Stimulated activated effector memory CD8-positive, alpha-beta T cell treated with anti-CD3 and anti-CD28 coated beads, Interleukin-12 subunit alpha, Interleukin-12 subunit beta, amount 100 ng/mL, for 72 hours (primary cell): ENCODE measurements around the gene HES1.

Source experiments
- ATAC-seq: fragments of 150-1000 bp; cut with Tn5 transposase; 2 replicates; pipeline ENCODE4 v1.10.0; 2021
- DNase-seq, 2 donors: peaks; one replicate each; pipeline ENCODE4 v3.0.0; 2021 to 2022; ENCODE audit warnings: low spot score in 2 of 2
- H3K27ac Mint-ChIP-seq: one replicate; pipeline ENCODE4 v1.8.0; 2022; ENCODE audit warnings: mild to moderate bottlenecking, mixed read lengths
- H3K36me3 Mint-ChIP-seq: one replicate; pipeline ENCODE4 v1.8.0; 2022; ENCODE audit warnings: mild to moderate bottlenecking, mixed read lengths
- H3K4me1 Mint-ChIP-seq: one replicate; pipeline ENCODE4 v1.8.0; 2022; ENCODE audit warnings: mixed read lengths
- H3K4me3 Mint-ChIP-seq: one replicate; pipeline ENCODE4 v1.8.0; 2022; ENCODE audit warnings: mild to moderate bottlenecking, mixed read lengths
- H3K9me3 Mint-ChIP-seq: one replicate; pipeline ENCODE4 v1.8.0; 2022; ENCODE audit warnings: mixed read lengths

Gene HES1

GRCh38 chr3:194162817-194163584 lies 27.1 kb downstream of the HES1 start:
- ATAC-seq: no peak
- H3K9me3 Mint-ChIP-seq: no peaks in the 10 kb centered on the region
- no peak overlapping the region for H3K4me3 Mint-ChIP-seq
- no peak overlapping the region for H3K27ac Mint-ChIP-seq
- H3K4me1 Mint-ChIP-seq: no peaks in the 10 kb centered on the region
- H3K36me3 Mint-ChIP-seq: no peaks in the 10 kb centered on the region
- no peak for DNase-seq

GRCh38 chr3:194163697-194164096 lies 27.7 kb downstream of the HES1 start:
- ATAC-seq: no peak
- Mint-ChIP-seq H3K4me3 (no peak overlapping the region), H3K27ac (no peak overlapping the region), H3K36me3 (no peaks in the 10 kb centered on the region), H3K4me1 (no peaks in the 10 kb centered on the region), H3K9me3 (no peaks in the 10 kb centered on the region)
- no peak for DNase-seq

- Mint-ChIP-seq H3K4me3 (no peak overlapping the region), H3K9me3 (no peaks in the 10 kb centered on the region), H3K27ac (no peak overlapping the region), H3K36me3 (no peaks in the 10 kb centered on the region), H3K4me1 (no peaks in the 10 kb centered on the region)
- DNase-seq (no peak), ATAC-seq (no peak)
These were observed 28.9 kb downstream of the HES1 start for GRCh38 chr3:194164861-194165260.

- Mint-ChIP-seq H3K36me3 (no peaks in the 10 kb centered on the region), H3K9me3 (no peaks in the 10 kb centered on the region), H3K4me1 (no peaks in the 10 kb centered on the region), H3K27ac (no peak overlapping the region), H3K4me3 (no peak overlapping the region)
- ATAC-seq (no peak), DNase-seq (no peak)
These were observed 29.5 kb downstream of the HES1 start for GRCh38 chr3:194165271-194166018.

- Mint-ChIP-seq H3K9me3 (no peaks in the 10 kb centered on the region), H3K36me3 (no peaks in the 10 kb centered on the region), H3K4me1 (no peaks in the 10 kb centered on the region), H3K4me3 (no peak overlapping the region), H3K27ac (no peak overlapping the region)
- ATAC-seq: no peak
- no peak for DNase-seq
These were observed 30.9 kb downstream of the HES1 start for GRCh38 chr3:194166682-194167479.

GRCh38 chr3:194167480-194168282 lies 31.7 kb downstream of the HES1 start:
- ATAC-seq (no peak), DNase-seq (no peak)
- H3K4me3 Mint-ChIP-seq: no peak overlapping the region
- H3K27ac Mint-ChIP-seq: no peak overlapping the region
- no peaks in the 10 kb centered on the region for H3K4me1 Mint-ChIP-seq
- no peaks in the 10 kb centered on the region for H3K9me3 Mint-ChIP-seq
- no peaks in the 10 kb centered on the region for H3K36me3 Mint-ChIP-seq

- Mint-ChIP-seq H3K9me3 (no peaks in the 10 kb centered on the region), H3K27ac (no peak overlapping the region), H3K36me3 (no peaks in the 10 kb centered on the region), H3K4me3 (no peak overlapping the region), H3K4me1 (no peaks in the 10 kb centered on the region)
- ATAC-seq (no peak), DNase-seq (no peak)
These were observed 33.0 kb downstream of the HES1 start for GRCh38 chr3:194168994-194169393.

- no peaks in the 10 kb centered on the region for H3K36me3 Mint-ChIP-seq
- ATAC-seq (no peak), DNase-seq (no peak)
- H3K4me3 Mint-ChIP-seq: no peak overlapping the region
- H3K27ac Mint-ChIP-seq: no peak overlapping the region
- H3K4me1 Mint-ChIP-seq: no peaks in the 10 kb centered on the region
- H3K9me3 Mint-ChIP-seq: no peaks in the 10 kb centered on the region
These were observed 33.6 kb downstream of the HES1 start for GRCh38 chr3:194169595-194169994.

- H3K36me3 Mint-ChIP-seq: no peaks in the 10 kb centered on the region
- DNase-seq: no peak
- H3K4me1 Mint-ChIP-seq: no peaks in the 10 kb centered on the region
- ATAC-seq: no peak
- no peak overlapping the region for H3K27ac Mint-ChIP-seq
- H3K9me3 Mint-ChIP-seq: no peaks in the 10 kb centered on the region
- H3K4me3 Mint-ChIP-seq: no peak overlapping the region
These were observed 34.8 kb downstream of the HES1 start for GRCh38 chr3:194170793-194171192.

GRCh38 chr3:194174406-194174805 lies 38.5 kb downstream of the HES1 start:
- ATAC-seq (no peak), DNase-seq (no peak)
- no peaks in the 10 kb centered on the region for H3K36me3 Mint-ChIP-seq
- no peaks in the 10 kb centered on the region for H3K4me1 Mint-ChIP-seq
- H3K27ac Mint-ChIP-seq: no peak overlapping the region
- no peak overlapping the region for H3K4me3 Mint-ChIP-seq
- H3K9me3 Mint-ChIP-seq: no peaks in the 10 kb centered on the region

GRCh38 chr3:194174980-194175379 lies 39.0 kb downstream of the HES1 start:
- ATAC-seq: no peak
- Mint-ChIP-seq H3K4me1 (no peaks in the 10 kb centered on the region), H3K9me3 (no peaks in the 10 kb centered on the region), H3K36me3 (no peaks in the 10 kb centered on the region), H3K27ac (no peak overlapping the region), H3K4me3 (no peak overlapping the region)
- no peak for DNase-seq

GRCh38 chr3:194176274-194176991 lies 40.5 kb downstream of the HES1 start:
- no peak for DNase-seq
- no peak for ATAC-seq
- H3K9me3 Mint-ChIP-seq: no peaks in the 10 kb centered on the region
- H3K36me3 Mint-ChIP-seq: no peaks in the 10 kb centered on the region
- H3K4me3 Mint-ChIP-seq: no peak overlapping the region
- no peak overlapping the region for H3K27ac Mint-ChIP-seq
- no peaks in the 10 kb centered on the region for H3K4me1 Mint-ChIP-seq

GRCh38 chr3:194177141-194177540 lies 41.2 kb downstream of the HES1 start:
- Mint-ChIP-seq H3K4me1 (no peaks in the 10 kb centered on the region), H3K36me3 (no peaks in the 10 kb centered on the region), H3K9me3 (no peaks in the 10 kb centered on the region), H3K4me3 (no peak overlapping the region), H3K27ac (no peak overlapping the region)
- DNase-seq (no peak), ATAC-seq (no peak)

GRCh38 chr3:194178128-194178527 lies 42.2 kb downstream of the HES1 start:
- no peaks in the 10 kb centered on the region for H3K9me3 Mint-ChIP-seq
- no peaks in the 10 kb centered on the region for H3K36me3 Mint-ChIP-seq
- ATAC-seq (no peak), DNase-seq (no peak)
- H3K4me3 Mint-ChIP-seq: no peak overlapping the region
- H3K4me1 Mint-ChIP-seq: no peaks in the 10 kb centered on the region
- H3K27ac Mint-ChIP-seq: no peak overlapping the region
